OCI-LY1 (cell line): Measurements from ENCODE around the gene CDK5RAP2.

ENCODE experiments used
- H2AFZ ChIP-seq: fragments of 200-600 bp; sonication (generic), shearing (Covaris generic); 2 replicates; pipeline ENCODE4 v1.6.0; 2014; ENCODE audit warnings: antibody characterized with exemption, mild to moderate bottlenecking, low read length
- H3F3A ChIP-seq: fragments of 200-600 bp; sonication (generic), shearing (Covaris generic); 2 replicates; pipeline ENCODE4 v1.6.0; 2014; ENCODE audit warnings: mild to moderate bottlenecking, antibody characterized with exemption, low read length, moderate library complexity; ENCODE audit not compliant: insufficient read depth
- H3K27ac ChIP-seq: fragments of 200-600 bp; sonication (generic); 2 replicates; pipeline ENCODE4 v1.5.1; 2014; ENCODE audit warnings: low read length, mixed run types, mild to moderate bottlenecking, low read depth; ENCODE audit not compliant: poor library complexity, severe bottlenecking
- H3K27me3 ChIP-seq: fragments of 200-600 bp; sonication (generic); 2 replicates; pipeline ENCODE4 v1.6.0; 2014; ENCODE audit warnings: antibody characterized with exemption, mild to moderate bottlenecking, low read length, moderate library complexity; ENCODE audit not compliant: insufficient read depth
- H3K36me3 ChIP-seq: fragments of 200-600 bp; sonication (generic); 2 replicates; pipeline ENCODE4 v1.6.1; 2014; ENCODE audit warnings: mild to moderate bottlenecking, antibody characterized with exemption, low read length, moderate library complexity, mixed read lengths; ENCODE audit not compliant: insufficient read depth
- H3K4me1 ChIP-seq: fragments of 200-600 bp; sonication (generic); 2 replicates; pipeline ENCODE4 v1.5.1; 2014; ENCODE audit warnings: mild to moderate bottlenecking, low read length, moderate library complexity; ENCODE audit not compliant: insufficient read depth, severe bottlenecking
- H3K4me2 ChIP-seq: fragments of 200-600 bp; sonication (generic), shearing (Covaris generic); 2 replicates; pipeline ENCODE4 v1.6.1; 2014; ENCODE audit warnings: low read length
- H3K4me3 ChIP-seq: fragments of 200-600 bp; sonication (generic); 2 replicates; pipeline ENCODE4 v1.5.1; 2014; ENCODE audit warnings: low read length, low read depth, mild to moderate bottlenecking, mixed read lengths; ENCODE audit not compliant: poor library complexity, severe bottlenecking
- H3K79me2 ChIP-seq: fragments of 200-600 bp; shearing (Covaris generic); 2 replicates; pipeline ENCODE4 v1.6.1; 2016; ENCODE audit warnings: mixed run types, low read length, mixed read lengths; ENCODE audit not compliant: insufficient read depth
- H3K9ac ChIP-seq: fragments of 200-600 bp; sonication (generic), shearing (Covaris generic); 2 replicates; pipeline ENCODE4 v1.6.1; 2014; ENCODE audit warnings: mild to moderate bottlenecking, low read length, mixed read lengths
- H3K9me2 ChIP-seq: fragments of 200-600 bp; sonication (generic), shearing (Covaris generic); 2 replicates; pipeline ENCODE4 v1.6.1; 2014; ENCODE audit warnings: low read depth, mild to moderate bottlenecking, low read length, mixed read lengths
- H3K9me3 ChIP-seq: fragments of 200-600 bp; shearing (Covaris generic); 2 replicates; pipeline ENCODE4 v1.6.1; 2014; ENCODE audit warnings: low read length, mixed read lengths
- H4K20me1 ChIP-seq: fragments of 200-600 bp; sonication (generic), shearing (Covaris generic); 2 replicates; pipeline ENCODE4 v1.6.0; 2016; ENCODE audit warnings: mild to moderate bottlenecking, low read length; ENCODE audit not compliant: insufficient read depth
- EZH2 ChIP-seq: fragments of 200-600 bp; sonication (generic), shearing (Covaris generic); IDR thresholded peaks from 2 replicates; pipeline ENCODE4 v1.8.0; 2017; ENCODE audit warnings: borderline replicate concordance, mixed run types, mild to moderate bottlenecking, antibody characterized with exemption, low read length, moderate library complexity, mixed read lengths
- TF ChIP-seq, protein P1 (sequence below): fragments of 200-600 bp; sonication (generic), shearing (Covaris generic); IDR thresholded peaks from 2 replicates; pipeline ENCODE4 v1.5.1; 2017; ENCODE audit warnings: mild to moderate bottlenecking, antibody characterized with exemption, low read length, moderate library complexity, mixed read lengths

CDK5RAP2 gene

GRCh38 chr9:120432600-120432999 lies 147.4 kb downstream of the CDK5RAP2 start:
- H3K27ac ChIP-seq = no peak overlapping the region
- H3K79me2 ChIP-seq = no peaks in the 10 kb centered on the region
- no peak for TF ChIP-seq EZH2
- TF ChIP-seq, protein P1, sequence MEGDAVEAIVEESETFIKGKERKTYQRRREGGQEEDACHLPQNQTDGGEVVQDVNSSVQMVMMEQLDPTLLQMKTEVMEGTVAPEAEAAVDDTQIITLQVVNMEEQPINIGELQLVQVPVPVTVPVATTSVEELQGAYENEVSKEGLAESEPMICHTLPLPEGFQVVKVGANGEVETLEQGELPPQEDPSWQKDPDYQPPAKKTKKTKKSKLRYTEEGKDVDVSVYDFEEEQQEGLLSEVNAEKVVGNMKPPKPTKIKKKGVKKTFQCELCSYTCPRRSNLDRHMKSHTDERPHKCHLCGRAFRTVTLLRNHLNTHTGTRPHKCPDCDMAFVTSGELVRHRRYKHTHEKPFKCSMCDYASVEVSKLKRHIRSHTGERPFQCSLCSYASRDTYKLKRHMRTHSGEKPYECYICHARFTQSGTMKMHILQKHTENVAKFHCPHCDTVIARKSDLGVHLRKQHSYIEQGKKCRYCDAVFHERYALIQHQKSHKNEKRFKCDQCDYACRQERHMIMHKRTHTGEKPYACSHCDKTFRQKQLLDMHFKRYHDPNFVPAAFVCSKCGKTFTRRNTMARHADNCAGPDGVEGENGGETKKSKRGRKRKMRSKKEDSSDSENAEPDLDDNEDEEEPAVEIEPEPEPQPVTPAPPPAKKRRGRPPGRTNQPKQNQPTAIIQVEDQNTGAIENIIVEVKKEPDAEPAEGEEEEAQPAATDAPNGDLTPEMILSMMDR = no peak
- H3K9ac ChIP-seq = no peak overlapping the region
- no peaks in the 10 kb centered on the region for H3K9me2 ChIP-seq
- peaks cover 55% of the 10 kb centered on the region for H3K36me3 ChIP-seq
- H3K27me3 ChIP-seq = no peaks in the 10 kb centered on the region
- H2AFZ ChIP-seq = no peak overlapping the region
- H4K20me1 ChIP-seq = no peaks in the 10 kb centered on the region
- no peak overlapping the region for H3K4me3 ChIP-seq
- no peaks in the 10 kb centered on the region for H3K4me1 ChIP-seq
- H3K9me3 ChIP-seq = no peaks in the 10 kb centered on the region
- H3F3A ChIP-seq = no peaks in the 10 kb centered on the region
- no peak overlapping the region for H3K4me2 ChIP-seq

DNA sequence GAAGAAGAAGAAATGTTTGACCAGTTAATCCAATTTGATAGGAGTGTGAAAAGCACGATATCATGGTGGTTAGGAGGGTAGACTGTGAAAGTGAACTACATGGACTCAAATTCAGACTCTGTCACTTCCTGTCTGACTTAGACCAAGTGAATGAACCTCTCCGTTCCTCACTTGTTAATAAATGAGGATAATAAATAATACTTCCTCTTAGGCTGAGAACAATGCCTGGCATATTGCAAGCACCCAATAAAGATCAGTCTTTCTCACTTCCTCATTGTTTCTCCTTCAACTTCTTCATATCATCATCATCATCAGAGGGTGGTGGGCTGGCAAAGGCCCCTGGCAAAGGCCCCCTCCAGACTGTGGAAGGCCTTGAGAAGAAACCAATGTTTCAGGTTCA lies 148.7 kb downstream of the CDK5RAP2 start:
- no peak overlapping the region for H3K27ac ChIP-seq
- peaks cover 55% of the 10 kb centered on the region for H3K36me3 ChIP-seq

DNA sequence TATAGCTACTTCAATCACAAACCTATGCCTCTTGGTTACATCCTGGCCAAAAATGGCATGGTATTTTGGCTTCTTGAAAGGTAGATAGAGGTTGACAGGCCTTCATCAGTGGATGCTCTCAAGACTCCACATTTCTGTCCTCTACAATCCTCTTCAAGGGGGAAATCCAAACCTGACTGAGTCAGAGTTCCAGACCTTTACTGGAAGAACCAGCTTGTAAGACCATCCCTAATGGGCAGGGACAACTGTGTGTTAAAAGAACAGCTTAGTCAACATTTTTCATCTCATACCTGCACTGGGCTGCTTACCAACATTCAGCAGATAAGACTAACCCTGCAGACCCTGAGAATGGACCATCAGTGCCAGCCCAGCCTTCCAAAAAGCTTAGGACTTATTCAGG lies 155.7 kb downstream of the CDK5RAP2 start:
- TF ChIP-seq EZH2 = no peak
- TF ChIP-seq, protein P1 = no peak
- Histone ChIP-seq H3K9ac (no peak overlapping the region), H3K79me2 (no peaks in the 10 kb centered on the region), H3K4me3 (no peak overlapping the region), H3K9me2 (no peaks in the 10 kb centered on the region), H3F3A (no peaks in the 10 kb centered on the region), H2AFZ (no peak overlapping the region), H3K27me3 (no peaks in the 10 kb centered on the region), H3K27ac (no peak overlapping the region), H3K4me2 (no peak overlapping the region), H4K20me1 (no peaks in the 10 kb centered on the region), H3K4me1 (no peaks in the 10 kb centered on the region), H3K9me3 (no peaks in the 10 kb centered on the region), H3K36me3 (peaks cover 71% of the 10 kb centered on the region)

More for the DNA sequence above, 148.7 kb downstream of the CDK5RAP2 start:
- H2AFZ ChIP-seq = no peak overlapping the region
- H3K4me3 ChIP-seq = no peak overlapping the region
- no peaks in the 10 kb centered on the region for H3K27me3 ChIP-seq
- no peaks in the 10 kb centered on the region for H4K20me1 ChIP-seq
- no peak overlapping the region for H3K4me2 ChIP-seq
- no peaks in the 10 kb centered on the region for H3K4me1 ChIP-seq
- no peaks in the 10 kb centered on the region for H3F3A ChIP-seq
- H3K9me3 ChIP-seq = no peaks in the 10 kb centered on the region
- no peaks in the 10 kb centered on the region for H3K9me2 ChIP-seq
- no peak overlapping the region for H3K9ac ChIP-seq
- TF ChIP-seq, protein P1 = no peak
- TF ChIP-seq EZH2 = no peak
- H3K79me2 ChIP-seq = no peaks in the 10 kb centered on the region
